ENCODE measurements around the gene MAP3K19. TPM values are rescaled to one million over a fixed set of nuclear protein-coding genes. Genes with fewer than 3 reads are reported as not detected.

MAP3K19 gene
- total RNA-seq, 1 donor from 2014 or later: not detected

- no peak for DNase-seq (ENCODE audit: low spot score)
Observed at GRCh38 chr2:134926231-134926931, 120.9 kb downstream of the MAP3K19 start.

DNA sequence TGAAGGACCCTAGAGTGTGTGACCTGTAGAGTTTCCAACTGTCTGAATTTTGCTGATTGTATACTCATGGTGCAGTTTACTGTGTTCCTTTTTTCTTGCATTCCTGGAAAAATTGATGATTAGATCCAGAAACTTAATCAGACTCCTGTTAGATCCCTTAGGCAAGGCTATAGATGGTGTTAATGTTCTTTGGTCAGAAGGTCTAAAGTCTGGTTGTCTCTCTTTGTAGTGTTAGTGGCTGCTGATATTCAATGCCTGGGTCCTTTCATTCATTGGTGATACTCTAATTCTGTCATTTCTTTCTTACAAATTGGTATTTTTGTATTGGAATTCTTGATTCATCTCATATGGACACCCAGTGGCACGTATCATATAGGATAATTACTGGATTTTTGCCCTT is 122.3 kb downstream of the MAP3K19 start:
- DNase-seq (ENCODE audit: low spot score): no peak

DNA sequence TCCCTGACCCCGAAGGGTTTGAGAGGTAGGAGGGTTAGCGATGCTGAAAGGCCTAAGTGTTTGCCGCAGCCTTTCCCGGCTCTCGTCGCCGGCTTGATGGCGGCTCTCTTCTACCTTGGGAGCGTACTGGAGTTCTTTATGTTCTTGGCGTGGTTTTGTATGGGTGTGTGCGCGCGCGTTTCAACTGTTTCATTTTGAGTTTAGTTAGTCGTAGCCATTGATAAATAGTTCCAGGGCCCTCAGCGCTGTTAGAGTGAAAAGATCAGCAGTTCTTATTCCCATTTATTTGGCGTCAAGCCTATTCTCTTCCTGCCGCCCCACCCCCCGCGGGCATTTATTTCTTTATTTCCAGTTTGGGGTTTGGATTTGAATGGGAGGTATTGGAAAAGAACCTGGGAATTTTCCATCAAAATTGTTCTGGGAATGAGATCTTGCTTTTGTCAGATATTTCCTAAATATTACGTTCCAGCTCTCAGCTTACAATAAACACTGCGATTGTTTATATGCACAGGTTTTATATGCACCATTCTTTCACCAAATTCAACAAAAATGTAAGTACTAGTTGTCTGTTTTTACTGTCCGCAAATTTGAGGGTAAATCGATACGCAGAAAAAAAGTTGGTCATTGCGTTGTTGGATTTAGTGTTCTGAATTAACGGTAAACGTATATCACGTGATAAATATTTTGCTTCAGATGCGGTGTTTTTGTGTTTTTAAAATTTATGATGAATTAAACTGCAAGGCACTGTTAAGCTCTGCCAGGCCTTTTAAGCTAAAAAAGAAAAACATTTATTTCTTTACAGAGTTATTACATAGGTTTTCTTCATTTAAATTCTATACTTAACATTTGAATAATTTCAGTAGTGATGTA is 127.7 kb downstream of the MAP3K19 start:
- peak; percentile 49 for DNase-seq (ENCODE audit: low spot score)

- peak; percentile 100 for DNase-seq (ENCODE audit: low spot score)
Observed at GRCh38 chr2:134918526-134919340, 128.5 kb downstream of the MAP3K19 start, which contains the start of gene CCNT2. TSS of gene CCNT2 (plus strand) at chr2:134918822. CDS start at chr2:134918855, 33 bp downstream.

DNA sequence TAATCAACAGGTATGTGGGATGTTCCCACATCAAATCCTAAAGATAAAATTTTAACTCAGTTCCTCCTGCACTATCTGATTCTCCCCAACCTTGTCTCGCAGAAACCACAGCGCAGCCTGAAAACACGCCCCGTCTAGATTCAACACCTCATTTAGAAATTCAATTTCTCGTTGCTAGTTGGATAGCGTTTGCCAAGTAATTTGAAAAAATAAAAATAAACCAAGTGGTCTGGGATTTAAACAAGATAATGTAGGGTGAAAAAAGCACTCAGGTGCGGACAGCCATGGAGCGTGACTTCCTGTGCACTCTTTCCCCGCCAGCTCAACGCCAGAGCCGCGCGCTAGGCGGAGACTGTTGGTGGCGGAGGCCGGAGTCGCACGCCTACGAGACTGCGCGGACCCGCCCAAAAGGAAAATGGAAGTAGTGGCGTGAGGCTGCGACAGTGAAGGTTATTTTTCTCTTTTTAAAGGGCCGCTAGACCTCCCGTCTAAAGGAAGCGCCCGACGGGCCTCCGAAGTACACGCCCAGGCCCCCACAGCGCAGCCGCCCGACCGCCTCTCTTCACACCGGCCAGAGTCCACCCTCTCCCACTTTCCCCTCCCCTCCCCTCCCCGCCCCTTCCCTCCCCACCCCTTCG is 129.2 kb downstream of the MAP3K19 start:
- DNase-seq (ENCODE audit: low spot score): no peak

DNA sequence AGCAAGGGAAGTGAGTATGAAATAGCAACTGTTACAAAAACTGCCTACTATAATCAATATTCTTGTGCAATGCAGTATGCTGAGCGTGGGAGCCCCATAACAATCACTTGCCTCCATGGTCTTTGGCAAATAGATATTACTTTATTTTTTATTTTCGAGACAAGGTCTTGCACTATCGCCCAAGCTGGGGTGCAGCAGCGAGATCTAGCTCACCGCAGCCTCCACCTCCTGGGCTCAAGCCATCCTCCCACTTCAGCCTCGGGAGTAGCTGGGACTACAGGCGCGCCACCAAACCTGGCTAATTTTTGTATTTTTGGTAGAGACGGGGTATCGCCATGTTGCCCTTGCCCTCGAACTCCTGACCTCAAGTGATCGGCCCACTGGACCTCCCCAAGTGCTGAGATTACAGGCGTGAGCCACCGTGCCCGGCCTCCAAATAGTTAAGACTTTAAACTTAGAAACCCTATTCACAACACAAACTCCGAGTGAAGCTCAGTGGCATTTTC is 129.8 kb downstream of the MAP3K19 start:
- peak; percentile 43 for DNase-seq (ENCODE audit: low spot score)

Other genes starting within 250 kb of the MAP3K19 start
- not detected for gene ACMSD, start 208.8 kb downstream of the MAP3K19 start, total RNA-seq
- gene CCNT2, start 128.6 kb downstream of the MAP3K19 start, total RNA-seq: 101 TPM
- gene RAB3GAP1, start 4.8 kb upstream of the MAP3K19 start, total RNA-seq: 61.6 TPM